ENCODE data around the gene ENTHD1.
"Not testable (repeated sequence)": the region's sequence is repeated elsewhere in the genome, so short reads cannot be mapped to it uniquely, and the experiment has no call there.

ENTHD1 gene

DNA sequence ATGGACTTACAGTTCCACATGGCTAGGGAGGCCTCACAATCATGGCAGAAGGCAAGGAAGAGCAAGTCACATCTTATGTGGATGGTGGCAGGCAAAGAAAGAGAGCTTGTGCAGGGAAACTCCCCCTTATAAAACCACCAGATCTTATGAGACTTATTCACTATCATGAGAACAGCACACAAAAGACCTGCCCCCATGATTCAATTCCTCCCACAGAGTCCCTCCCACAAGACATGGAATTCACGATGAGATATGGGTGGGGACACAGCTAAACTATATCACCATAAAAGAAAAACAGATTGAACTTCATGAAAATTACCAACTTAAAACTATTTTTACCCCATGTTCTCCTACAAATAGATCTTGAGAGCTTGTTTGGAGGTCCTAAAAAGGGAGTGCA is 19.6 kb downstream of the ENTHD1 start:
- no peak overlapping the region for H3K9ac ChIP-seq (ENCODE audit: low read length)

DNA sequence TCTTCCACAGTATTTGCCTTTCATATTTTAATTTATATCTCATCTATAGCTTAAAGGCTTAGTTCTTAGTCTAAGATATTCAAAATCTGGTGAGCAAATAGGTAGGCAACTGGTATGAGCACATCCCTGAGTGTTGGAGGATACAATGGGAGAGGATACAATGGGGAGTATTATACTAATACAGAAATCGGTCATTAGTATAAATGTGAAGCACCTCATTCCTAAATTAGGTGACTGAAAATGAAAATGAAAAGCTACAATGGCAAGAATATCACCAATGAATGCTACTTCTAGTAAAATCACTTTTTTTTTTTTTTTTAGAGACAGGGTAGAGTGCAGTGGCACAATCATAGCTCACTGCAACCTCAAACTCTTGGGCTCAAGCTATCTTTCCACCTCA is 21.0 kb downstream of the ENTHD1 start:
- H3K4me3 ChIP-seq (ENCODE audit: low read length), result no peak overlapping the region
- no peaks in the 10 kb centered on the region for H4K20me1 ChIP-seq (ENCODE audit: insufficient read depth, low read length)
- H2AFZ ChIP-seq (ENCODE audit: low read depth, low read length), result no peak overlapping the region
- no peaks in the 10 kb centered on the region for H3K4me1 ChIP-seq (ENCODE audit: low read length)
- H3K27me3 ChIP-seq (ENCODE audit: low read depth, low read length), result peaks cover 32% of the 10 kb centered on the region
- H3K4me2 ChIP-seq (ENCODE audit: low read length), result no peak overlapping the region
- H3K27ac ChIP-seq (ENCODE audit: low read length), result no peak overlapping the region
- no peaks in the 10 kb centered on the region for H3K79me2 ChIP-seq (ENCODE audit: low read length)
- H3K36me3 ChIP-seq (replicated peaks; ENCODE audit: low read depth, low read length), result no peaks in the 10 kb centered on the region
- no peaks in the 10 kb centered on the region for H3K9me3 ChIP-seq (ENCODE audit: insufficient read depth, low read length)
- TF ChIP-seq, protein P1, sequence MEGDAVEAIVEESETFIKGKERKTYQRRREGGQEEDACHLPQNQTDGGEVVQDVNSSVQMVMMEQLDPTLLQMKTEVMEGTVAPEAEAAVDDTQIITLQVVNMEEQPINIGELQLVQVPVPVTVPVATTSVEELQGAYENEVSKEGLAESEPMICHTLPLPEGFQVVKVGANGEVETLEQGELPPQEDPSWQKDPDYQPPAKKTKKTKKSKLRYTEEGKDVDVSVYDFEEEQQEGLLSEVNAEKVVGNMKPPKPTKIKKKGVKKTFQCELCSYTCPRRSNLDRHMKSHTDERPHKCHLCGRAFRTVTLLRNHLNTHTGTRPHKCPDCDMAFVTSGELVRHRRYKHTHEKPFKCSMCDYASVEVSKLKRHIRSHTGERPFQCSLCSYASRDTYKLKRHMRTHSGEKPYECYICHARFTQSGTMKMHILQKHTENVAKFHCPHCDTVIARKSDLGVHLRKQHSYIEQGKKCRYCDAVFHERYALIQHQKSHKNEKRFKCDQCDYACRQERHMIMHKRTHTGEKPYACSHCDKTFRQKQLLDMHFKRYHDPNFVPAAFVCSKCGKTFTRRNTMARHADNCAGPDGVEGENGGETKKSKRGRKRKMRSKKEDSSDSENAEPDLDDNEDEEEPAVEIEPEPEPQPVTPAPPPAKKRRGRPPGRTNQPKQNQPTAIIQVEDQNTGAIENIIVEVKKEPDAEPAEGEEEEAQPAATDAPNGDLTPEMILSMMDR (IDR thresholded peaks at IDR 0.05; ENCODE audit: low read depth, low read length), result no peak
- TF ChIP-seq EZH2phosphoT487 (IDR thresholded peaks at IDR 0.05; ENCODE audit: low read depth), result no peak
- no peak overlapping the region for H3K9ac ChIP-seq (ENCODE audit: low read length)

More for the DNA sequence above, 19.6 kb downstream of the ENTHD1 start:
- Histone ChIP-seq H3K36me3 (replicated peaks; ENCODE audit: low read depth, low read length) (no peaks in the 10 kb centered on the region), H3K27ac (ENCODE audit: low read length) (no peak overlapping the region), H3K79me2 (ENCODE audit: low read length) (no peaks in the 10 kb centered on the region), H2AFZ (ENCODE audit: low read depth, low read length) (no peak overlapping the region), H3K4me2 (ENCODE audit: low read length) (no peak overlapping the region), H4K20me1 (ENCODE audit: insufficient read depth, low read length) (no peaks in the 10 kb centered on the region), H3K4me3 (ENCODE audit: low read length) (no peak overlapping the region), H3K4me1 (ENCODE audit: low read length) (no peaks in the 10 kb centered on the region), H3K9me3 (ENCODE audit: insufficient read depth, low read length) (no peaks in the 10 kb centered on the region), H3K27me3 (ENCODE audit: low read depth, low read length) (peaks cover 27% of the 10 kb centered on the region)
- TF ChIP-seq, protein P1 (IDR thresholded peaks at IDR 0.05; ENCODE audit: low read depth, low read length), result no peak
- TF ChIP-seq EZH2phosphoT487 (IDR thresholded peaks at IDR 0.05; ENCODE audit: low read depth), result no peak

DNA sequence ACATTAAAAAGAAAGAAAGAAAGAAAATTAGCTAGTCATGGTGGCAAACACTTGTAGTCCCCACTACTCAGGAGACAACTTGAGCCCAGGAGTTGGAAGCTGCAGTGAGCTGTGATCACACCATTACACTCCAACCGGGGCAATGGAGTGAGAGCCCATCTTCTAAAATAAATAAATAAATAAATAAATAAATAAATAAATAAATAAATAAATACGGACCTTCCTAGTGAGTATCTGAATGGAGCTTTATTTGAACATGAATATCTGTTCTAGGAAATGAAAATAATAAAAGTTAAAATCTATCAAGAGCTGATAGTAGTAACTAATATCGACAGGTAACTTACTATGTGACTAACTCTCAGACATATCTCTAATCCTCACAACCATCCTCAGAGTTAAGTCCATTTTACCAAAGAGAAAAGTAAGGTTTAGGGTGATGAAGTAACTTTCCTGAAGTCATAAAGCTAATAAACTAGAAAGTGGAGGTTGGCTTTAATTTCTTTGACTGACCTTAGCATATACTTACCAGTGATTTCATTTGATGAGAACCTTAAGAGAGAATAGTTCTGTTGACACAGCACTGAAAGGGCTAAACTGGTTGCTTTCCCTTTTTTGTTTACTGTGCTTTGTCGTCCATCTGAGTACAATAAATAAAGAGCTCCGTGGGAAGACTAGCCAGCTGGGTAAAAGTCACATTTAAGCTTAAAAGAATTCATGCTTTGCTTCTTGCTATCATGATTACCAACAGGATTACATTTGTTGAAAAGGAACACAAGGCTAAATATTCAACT is 22.4 kb downstream of the ENTHD1 start:
- Histone ChIP-seq H3K4me1 (ENCODE audit: low read length) (no peaks in the 10 kb centered on the region), H4K20me1 (ENCODE audit: insufficient read depth, low read length) (no peaks in the 10 kb centered on the region), H3K79me2 (ENCODE audit: low read length) (no peaks in the 10 kb centered on the region), H3K27me3 (ENCODE audit: low read depth, low read length) (peaks cover 24% of the 10 kb centered on the region), H3K4me3 (ENCODE audit: low read length) (no peak overlapping the region), H3K27ac (ENCODE audit: low read length) (no peak overlapping the region), H3K9me3 (ENCODE audit: insufficient read depth, low read length) (no peaks in the 10 kb centered on the region), H2AFZ (ENCODE audit: low read depth, low read length) (no peak overlapping the region), H3K36me3 (replicated peaks; ENCODE audit: low read depth, low read length) (no peaks in the 10 kb centered on the region), H3K4me2 (ENCODE audit: low read length) (no peak overlapping the region), H3K9ac (ENCODE audit: low read length) (no peak overlapping the region)
- TF ChIP-seq EZH2phosphoT487 (IDR thresholded peaks at IDR 0.05; ENCODE audit: low read depth), result no peak
- TF ChIP-seq, protein P1 (IDR thresholded peaks at IDR 0.05; ENCODE audit: low read depth, low read length), result no peak

DNA sequence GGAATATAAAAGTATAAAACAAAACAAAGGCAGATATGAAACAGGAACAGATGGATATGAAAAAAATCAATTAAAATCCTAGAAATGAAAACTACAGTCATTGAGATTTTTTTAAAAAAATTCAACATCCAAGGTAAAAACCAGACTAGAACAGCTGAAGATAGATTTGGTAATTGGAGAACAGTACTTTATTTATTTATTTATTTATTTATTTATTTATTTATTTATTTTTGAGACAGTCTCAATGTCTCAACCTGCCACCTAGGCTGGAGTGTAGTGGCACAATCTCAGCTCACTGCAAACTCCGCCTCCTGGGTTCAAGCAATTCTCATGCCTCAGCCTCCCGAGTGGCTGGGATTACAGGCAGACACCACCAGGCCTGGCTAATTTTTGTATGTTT is 23.8 kb downstream of the ENTHD1 start:
- not testable (repeated sequence) for H3K9ac ChIP-seq (ENCODE audit: low read length); H3K4me3 ChIP-seq (ENCODE audit: low read length); H3K4me2 ChIP-seq (ENCODE audit: low read length); H2AFZ ChIP-seq (ENCODE audit: low read depth, low read length); H3K36me3 ChIP-seq (replicated peaks; ENCODE audit: low read depth, low read length); H3K4me1 ChIP-seq (ENCODE audit: low read length); H3K9me3 ChIP-seq (ENCODE audit: insufficient read depth, low read length); H3K27ac ChIP-seq (ENCODE audit: low read length); H3K79me2 ChIP-seq (ENCODE audit: low read length); H4K20me1 ChIP-seq (ENCODE audit: insufficient read depth, low read length)
- peaks cover 37% of the 10 kb centered on the region for H3K27me3 ChIP-seq (ENCODE audit: low read depth, low read length)

All from OCI-LY3 (cell line).